Neural cell (in vitro differentiated cells): ENCODE results near the gene PSMA7. TPM values are rescaled to one million over a fixed set of nuclear protein-coding genes. Genes with fewer than 3 reads are reported as not detected.

Source experiments
- H2AFZ ChIP-seq: fragments of 200-600, 300-800 bp; sonication (generic), shearing (Covaris generic); 2 replicates; pipeline ENCODE4 v1.6.0; 2014; ENCODE audit warnings: low read depth, mild to moderate bottlenecking, antibody characterized with exemption, low read length, moderate library complexity
- H3F3A ChIP-seq: fragments of 200-600 bp; shearing (Covaris generic); 2 replicates; pipeline ENCODE4 v1.6.1; 2016; ENCODE audit warnings: mild to moderate bottlenecking, moderate library complexity, mixed read lengths, antibody characterized with exemption, low read length; ENCODE audit not compliant: insufficient read depth, poor library complexity, severe bottlenecking
- H3K27ac ChIP-seq: fragments of 200-600, 300-800 bp; sonication (generic), shearing (Covaris generic); 2 replicates; pipeline ENCODE4 v1.5.1; 2014; ENCODE audit warnings: mild to moderate bottlenecking, low read length, moderate library complexity
- H3K27me3 ChIP-seq: fragments of 300-800, 200-600 bp; sonication (generic), shearing (Covaris generic); 2 replicates; pipeline ENCODE4 v1.6.0; 2014; ENCODE audit warnings: mild to moderate bottlenecking, low read depth, low read length, moderate library complexity; ENCODE audit not compliant: insufficient read depth
- H3K36me3 ChIP-seq: fragments of 300-800, 200-600 bp; sonication (generic), shearing (Covaris generic); 2 replicates; pipeline ENCODE4 v1.5.1; 2014; ENCODE audit warnings: mild to moderate bottlenecking, antibody characterized with exemption, low read length, moderate library complexity; ENCODE audit not compliant: insufficient read depth
- H3K4me2 ChIP-seq: fragments of 300-800, 200-600 bp; sonication (generic), shearing (Covaris generic); 2 replicates; pipeline ENCODE4 v1.6.0; 2014; ENCODE audit warnings: mild to moderate bottlenecking, low read length
- H3K4me3 ChIP-seq: fragments of 300-800, 200-600 bp; sonication (generic), shearing (Covaris generic); 2 replicates; pipeline ENCODE4 v1.5.1; 2014; ENCODE audit warnings: mild to moderate bottlenecking, low read length, moderate library complexity
- H3K79me2 ChIP-seq: fragments of 200-600 bp; shearing (Covaris generic); replicated peaks from 2 replicates; pipeline ENCODE4 v1.6.0; 2014; ENCODE audit warnings: mild to moderate bottlenecking, low read length, moderate library complexity; ENCODE audit not compliant: insufficient read depth
- H3K9ac ChIP-seq: fragments of 300-800, 200-600 bp; sonication (generic), shearing (Covaris generic); 2 replicates; pipeline ENCODE4 v1.6.1; 2016; ENCODE audit warnings: mild to moderate bottlenecking, low read length, mixed read lengths
- H3K9me2 ChIP-seq: fragments of 200-600 bp; shearing (Covaris generic); 2 replicates; pipeline ENCODE4 v1.6.1; 2016; ENCODE audit warnings: mild to moderate bottlenecking, low read length, mixed read lengths; ENCODE audit not compliant: insufficient read depth
- H3K9me3 ChIP-seq: fragments of 200-600, 300-800 bp; sonication (generic), shearing (Covaris generic); 2 replicates; pipeline ENCODE4 v1.6.1; 2016; ENCODE audit warnings: mild to moderate bottlenecking, mixed run types, low read length, moderate library complexity, mixed read lengths
- H4K20me1 ChIP-seq: fragments of 200-600 bp; shearing (Covaris generic); 2 replicates; pipeline ENCODE4 v1.6.1; 2016; ENCODE audit warnings: mild to moderate bottlenecking, mixed run types; ENCODE audit not compliant: insufficient read depth
- EP300 ChIP-seq: fragments of 450-650 bp; conservative IDR thresholded peaks from 2 replicates; pipeline ENCODE4 v1.6.1; 2014; ENCODE audit warnings: antibody characterized with exemption, mild to moderate bottlenecking, moderate library complexity; ENCODE audit not compliant: poor library complexity, severe bottlenecking
- EZH2 ChIP-seq: fragments of 200-600, 300-800 bp; shearing (Covaris generic), sonication (generic); IDR thresholded peaks from 2 replicates; pipeline ENCODE4 v1.6.1; 2014; ENCODE audit warnings: antibody characterized with exemption, low read length, borderline replicate concordance, mild to moderate bottlenecking; ENCODE audit not compliant: insufficient read depth, poor library complexity, severe bottlenecking
- MXI1 ChIP-seq: fragments of 450-650 bp; conservative IDR thresholded peaks from 2 replicates; pipeline ENCODE4 v1.6.1; 2014; ENCODE audit warnings: antibody characterized with exemption, mild to moderate bottlenecking; ENCODE audit not compliant: poor library complexity, severe bottlenecking
- POLR2AphosphoS5 ChIP-seq: IDR thresholded peaks from 2 replicates; pipeline ENCODE4 v1.6.1; 2012
- RAD21 ChIP-seq: fragments of 450-650 bp; conservative IDR thresholded peaks from 2 replicates; pipeline ENCODE4 v1.6.1; 2014; ENCODE audit warnings: antibody characterized with exemption, mild to moderate bottlenecking, moderate library complexity
- REST ChIP-seq: IDR thresholded peaks from 2 replicates; pipeline ENCODE4 v1.6.1; 2012; ENCODE audit warnings: borderline replicate concordance
- SMC3 ChIP-seq: fragments of 450-650 bp; conservative IDR thresholded peaks from 2 replicates; pipeline ENCODE4 v1.6.1; 2014; ENCODE audit warnings: antibody characterized with exemption, mild to moderate bottlenecking, moderate library complexity; ENCODE audit not compliant: poor library complexity
- TAF1 ChIP-seq: IDR thresholded peaks from 2 replicates; pipeline ENCODE4 v1.6.1; 2012; ENCODE audit warnings: low read depth
- polyA plus RNA-seq: library from polyadenylated mRNA; depleted of rRNA; stranded (reverse); fragments of >200 nt; gene quantifications from 2 replicates; pipeline ENCODE4 v1.2.3, GENCODE V29; 2014
- TF ChIP-seq, protein P1 (sequence below): fragments of 450-650 bp; IDR thresholded peaks from 2 replicates; pipeline ENCODE4 v1.5.1; 2014; ENCODE audit warnings: antibody characterized with exemption, mild to moderate bottlenecking, moderate library complexity; ENCODE audit not compliant: poor library complexity, severe bottlenecking

The PSMA7 gene
- polyA plus RNA-seq, 1 donor from 2014 or later = 874 TPM

DNA sequence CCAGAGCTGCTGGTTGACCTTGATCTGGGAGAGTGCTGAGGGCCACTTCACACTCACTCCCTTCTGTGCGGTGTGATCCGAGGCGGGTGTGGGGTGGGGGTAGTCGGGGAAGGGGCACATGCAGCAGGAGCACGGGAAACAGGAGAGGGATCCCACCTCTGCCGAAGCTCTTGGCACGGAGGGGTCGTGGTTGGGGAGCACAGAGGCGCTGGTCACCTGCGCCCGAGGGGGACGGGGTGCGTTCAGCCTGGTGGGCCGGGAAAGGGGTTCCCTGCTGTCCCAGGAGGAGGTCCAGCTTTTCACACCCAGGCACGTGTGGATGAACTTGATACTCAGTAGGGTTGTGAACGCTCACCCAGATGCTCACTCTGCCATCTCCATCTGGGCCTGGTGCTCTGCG is 17.7 kb upstream of the PSMA7 start:
- Histone ChIP-seq H3K36me3 (no peaks in the 10 kb centered on the region), H3K27ac (no peak overlapping the region), H4K20me1 (peaks cover 17% of the 10 kb centered on the region), H3K79me2 (peaks cover 23% of the 10 kb centered on the region), H3F3A (no peaks in the 10 kb centered on the region), H3K4me3 (no peak overlapping the region), H3K9me2 (no peaks in the 10 kb centered on the region), H3K9ac (no peak overlapping the region), H3K27me3 (no peaks in the 10 kb centered on the region), H3K9me3 (no peaks in the 10 kb centered on the region), H3K4me2 (no peak overlapping the region), H2AFZ (no peak overlapping the region)
- TF ChIP-seq EP300 (no peak), REST (no peak), POLR2AphosphoS5 (no peak), RAD21 (no peak), TAF1 (no peak), MXI1 (no peak), SMC3 (no peak)
- TF ChIP-seq, protein P1, sequence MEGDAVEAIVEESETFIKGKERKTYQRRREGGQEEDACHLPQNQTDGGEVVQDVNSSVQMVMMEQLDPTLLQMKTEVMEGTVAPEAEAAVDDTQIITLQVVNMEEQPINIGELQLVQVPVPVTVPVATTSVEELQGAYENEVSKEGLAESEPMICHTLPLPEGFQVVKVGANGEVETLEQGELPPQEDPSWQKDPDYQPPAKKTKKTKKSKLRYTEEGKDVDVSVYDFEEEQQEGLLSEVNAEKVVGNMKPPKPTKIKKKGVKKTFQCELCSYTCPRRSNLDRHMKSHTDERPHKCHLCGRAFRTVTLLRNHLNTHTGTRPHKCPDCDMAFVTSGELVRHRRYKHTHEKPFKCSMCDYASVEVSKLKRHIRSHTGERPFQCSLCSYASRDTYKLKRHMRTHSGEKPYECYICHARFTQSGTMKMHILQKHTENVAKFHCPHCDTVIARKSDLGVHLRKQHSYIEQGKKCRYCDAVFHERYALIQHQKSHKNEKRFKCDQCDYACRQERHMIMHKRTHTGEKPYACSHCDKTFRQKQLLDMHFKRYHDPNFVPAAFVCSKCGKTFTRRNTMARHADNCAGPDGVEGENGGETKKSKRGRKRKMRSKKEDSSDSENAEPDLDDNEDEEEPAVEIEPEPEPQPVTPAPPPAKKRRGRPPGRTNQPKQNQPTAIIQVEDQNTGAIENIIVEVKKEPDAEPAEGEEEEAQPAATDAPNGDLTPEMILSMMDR = no peak

GRCh38 chr20:62160253-62160652 is 17.1 kb upstream of the PSMA7 start:
- Histone ChIP-seq H3K27me3 (no peaks in the 10 kb centered on the region), H3K79me2 (peaks cover 28% of the 10 kb centered on the region), H3K9ac (no peak overlapping the region), H3K27ac (no peak overlapping the region), H3F3A (no peaks in the 10 kb centered on the region), H3K36me3 (no peaks in the 10 kb centered on the region), H3K4me2 (no peak overlapping the region), H3K4me3 (no peak overlapping the region), H4K20me1 (peaks cover 17% of the 10 kb centered on the region), H3K9me3 (no peaks in the 10 kb centered on the region), H3K9me2 (no peaks in the 10 kb centered on the region), H2AFZ (no peak overlapping the region)
- TF ChIP-seq SMC3 (no peak), RAD21 (no peak)

DNA sequence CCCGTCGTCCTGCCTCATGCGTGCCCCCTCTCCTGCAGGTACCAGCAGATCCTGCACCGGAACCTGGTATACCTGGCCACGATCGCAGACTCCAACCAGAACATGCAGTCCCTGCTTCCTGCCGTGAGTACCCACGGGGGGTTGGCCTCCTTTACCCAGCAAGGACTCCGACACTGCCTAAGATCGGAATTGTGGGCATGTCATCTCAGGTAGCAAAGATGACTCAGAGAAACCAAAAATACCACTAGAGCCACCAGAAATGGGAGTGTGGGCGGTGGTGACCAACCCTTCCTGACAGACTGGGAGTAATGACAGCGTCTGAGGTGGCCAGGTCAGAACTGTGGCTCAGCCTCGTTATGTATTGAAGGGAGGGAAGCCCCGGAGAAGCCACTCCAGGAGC is 16.6 kb upstream of the PSMA7 start:
- Histone ChIP-seq H3K4me3 (no peak overlapping the region), H3K36me3 (no peaks in the 10 kb centered on the region), H3K4me2 (no peak overlapping the region), H3K9me3 (no peaks in the 10 kb centered on the region), H3K9ac (no peak overlapping the region), H3K79me2 (peaks cover 30% of the 10 kb centered on the region), H2AFZ (no peak overlapping the region), H4K20me1 (peaks cover 17% of the 10 kb centered on the region), H3K27ac (no peak overlapping the region), H3F3A (no peaks in the 10 kb centered on the region), H3K27me3 (no peaks in the 10 kb centered on the region), H3K9me2 (no peaks in the 10 kb centered on the region)
- TF ChIP-seq EP300 (no peak), RAD21 (no peak), SMC3 (no peak), MXI1 (no peak), EZH2 (no peak), TAF1 (no peak), POLR2AphosphoS5 (no peak), REST (no peak)
- TF ChIP-seq, protein P1 = no peak
